HG03095 (cell line): ENCODE measurements around the gene KRTAP22-1.

Experiments
- ATAC-seq: cut with Tn5 transposase; IDR thresholded peaks from one replicate; pipeline ENCODE4 v1.9.1; 2021; ENCODE audit warnings: moderate library complexity; ENCODE audit not compliant: unreplicated experiment

The KRTAP22-1 gene

GRCh38 chr21:30623362-30623761 is 22.5 kb downstream of the KRTAP22-1 start:
- no peak for ATAC-seq

DNA sequence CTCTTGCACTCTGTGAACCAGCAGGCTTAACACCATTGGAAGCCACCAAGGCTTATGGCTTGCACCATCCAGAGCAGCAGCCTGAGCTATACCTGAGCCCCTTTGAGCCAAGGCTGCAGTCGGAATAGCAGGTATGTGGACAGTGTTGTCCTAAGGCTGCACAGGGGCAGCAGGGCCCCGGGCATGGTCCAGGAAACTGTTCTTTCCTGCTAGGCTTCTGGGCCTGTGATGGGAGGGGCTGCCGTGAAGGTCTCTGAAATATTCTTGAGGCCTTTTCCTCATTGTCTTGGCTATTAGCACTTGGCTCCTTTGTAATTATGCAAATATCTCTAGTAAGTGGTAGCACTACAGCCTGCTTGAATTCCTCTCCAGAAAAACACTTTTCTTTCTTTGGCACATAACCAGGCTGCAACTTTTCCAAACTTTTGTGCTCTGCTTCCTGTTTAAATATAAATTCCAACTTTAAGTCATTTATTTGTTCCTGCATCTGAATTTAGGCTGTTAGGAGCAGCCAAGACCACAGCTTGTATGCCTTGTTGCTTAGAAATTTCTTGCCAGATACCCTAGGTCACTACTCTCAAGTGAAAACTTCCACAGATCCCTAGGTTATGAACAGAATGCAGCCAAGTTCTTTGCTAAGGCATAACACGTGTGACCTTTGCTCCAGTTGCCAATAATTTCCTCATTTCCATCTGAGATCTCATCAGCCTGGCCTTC is 24.7 kb downstream of the KRTAP22-1 start:
- ATAC-seq = no peak

- no peak for ATAC-seq
Measured at GRCh38 chr21:30628109-30628508, 27.2 kb downstream of the KRTAP22-1 start.

DNA sequence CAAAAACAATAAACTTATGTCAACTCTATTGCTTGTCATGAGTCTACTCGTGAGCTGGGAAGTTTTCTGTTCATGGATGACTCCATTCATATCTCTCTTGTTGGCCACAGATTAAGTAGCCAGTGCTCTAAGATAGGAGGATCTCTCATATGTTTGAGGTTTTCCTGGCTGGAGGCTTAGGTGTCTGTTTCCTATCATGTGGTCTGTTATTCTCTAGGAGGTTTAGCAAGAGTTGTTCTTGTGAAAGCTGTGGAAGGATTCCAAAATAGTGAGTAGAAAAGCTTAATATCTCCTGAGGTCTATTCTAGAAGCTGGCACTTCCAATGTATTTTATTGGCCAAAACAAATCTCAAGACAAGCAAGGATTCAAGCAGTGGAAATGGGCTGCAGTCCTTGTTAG is 28.3 kb downstream of the KRTAP22-1 start:
- ATAC-seq = no peak

DNA sequence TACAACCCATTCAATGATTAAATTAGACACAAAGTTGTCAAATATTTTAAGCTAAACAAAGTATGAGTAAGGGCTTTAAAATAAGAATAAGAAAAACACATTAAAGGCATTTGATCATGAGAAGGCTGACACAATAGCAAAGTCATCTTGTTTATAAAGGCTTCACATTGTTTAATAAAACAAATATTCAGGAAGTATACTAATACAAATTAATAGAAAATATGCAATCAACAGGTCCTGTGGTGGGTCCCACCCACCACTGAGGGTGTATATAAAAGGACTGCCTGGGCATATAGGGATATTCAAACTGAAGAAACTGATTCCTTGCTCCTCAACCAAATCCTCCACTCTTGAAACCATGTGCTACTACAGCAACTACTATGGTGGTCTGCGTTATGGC is 34.0 kb downstream of the KRTAP22-1 start, which contains the start of gene KRTAP20-2:
Gene KRTAP20-2, plus strand, starts transcription at position 301 of the 400 bp plus-strand sequence. Its CDS starts 58 bp downstream, at position 359.
- ATAC-seq = no peak

DNA sequence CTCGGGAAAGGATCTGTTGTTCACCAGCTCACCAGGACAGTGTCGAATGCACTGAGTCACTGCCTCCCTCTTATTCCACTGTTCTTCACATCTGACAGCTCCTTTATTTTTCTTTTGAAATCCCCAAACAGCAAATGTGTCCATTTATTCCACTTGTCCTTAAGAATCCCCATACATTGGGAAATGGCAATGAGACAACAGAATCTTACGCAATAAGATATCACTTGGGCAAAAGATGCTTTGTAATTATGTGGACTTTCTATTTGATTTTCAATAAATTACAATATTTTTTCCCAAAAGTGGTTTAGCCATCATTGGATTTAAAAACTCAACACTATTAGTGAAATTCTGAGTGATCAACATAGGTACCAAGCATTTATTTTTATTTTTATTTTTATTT is 37.8 kb downstream of the KRTAP22-1 start:
- ATAC-seq = no peak

DNA sequence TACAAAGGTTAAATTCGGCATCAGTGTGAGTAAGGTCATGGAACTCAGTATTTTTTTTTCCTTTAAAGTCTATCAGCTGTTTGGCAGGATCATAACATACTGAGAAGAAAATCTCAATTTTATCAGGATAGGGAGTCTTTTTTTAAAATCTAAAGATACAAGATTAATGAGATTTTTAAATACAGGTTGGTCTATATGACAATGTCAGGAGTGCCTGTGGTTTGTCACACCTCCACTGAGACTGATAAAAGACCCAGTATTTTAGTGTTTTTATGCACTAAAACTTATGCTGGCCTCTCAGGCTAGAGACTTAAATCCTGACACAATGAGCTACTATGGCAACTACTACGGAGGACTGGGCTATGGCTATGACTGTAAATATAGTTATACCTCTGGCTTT is 41.7 kb downstream of the KRTAP22-1 start, which contains the start of gene KRTAP20-3:
Gene KRTAP20-3, plus strand, starts transcription at position 301 of the 400 bp plus-strand sequence.
- ATAC-seq = no peak

- no peak for ATAC-seq
Measured at GRCh38 chr21:30646904-30647414, 46.1 kb downstream of the KRTAP22-1 start.
